D721Med (cell line): ENCODE results near the gene KRT86.
"Not testable (repeated sequence)": the region's sequence is repeated elsewhere in the genome, so short reads cannot be mapped to it uniquely, and the experiment has no call there.

Source experiments
- DNase-seq: peaks from one replicate; pipeline ENCODE4 v3.0.0; 2011; ENCODE audit warnings: low spot score; ENCODE audit not compliant: insufficient read length
- FAIRE-seq: peaks from 2 replicates; lab custom pipeline; 2011; peaks lifted over from hg19 to GRCh38; lab: Jason Lieb, UNC
- TF ChIP-seq, protein P1 (sequence below): IDR thresholded peaks from 2 replicates; pipeline ENCODE4 v1.5.1; 2012; ENCODE audit warnings: mild to moderate bottlenecking, control low read depth; ENCODE audit not compliant: insufficient read depth; ENCODE audit errors: missing control alignments

The KRT86 gene

DNA sequence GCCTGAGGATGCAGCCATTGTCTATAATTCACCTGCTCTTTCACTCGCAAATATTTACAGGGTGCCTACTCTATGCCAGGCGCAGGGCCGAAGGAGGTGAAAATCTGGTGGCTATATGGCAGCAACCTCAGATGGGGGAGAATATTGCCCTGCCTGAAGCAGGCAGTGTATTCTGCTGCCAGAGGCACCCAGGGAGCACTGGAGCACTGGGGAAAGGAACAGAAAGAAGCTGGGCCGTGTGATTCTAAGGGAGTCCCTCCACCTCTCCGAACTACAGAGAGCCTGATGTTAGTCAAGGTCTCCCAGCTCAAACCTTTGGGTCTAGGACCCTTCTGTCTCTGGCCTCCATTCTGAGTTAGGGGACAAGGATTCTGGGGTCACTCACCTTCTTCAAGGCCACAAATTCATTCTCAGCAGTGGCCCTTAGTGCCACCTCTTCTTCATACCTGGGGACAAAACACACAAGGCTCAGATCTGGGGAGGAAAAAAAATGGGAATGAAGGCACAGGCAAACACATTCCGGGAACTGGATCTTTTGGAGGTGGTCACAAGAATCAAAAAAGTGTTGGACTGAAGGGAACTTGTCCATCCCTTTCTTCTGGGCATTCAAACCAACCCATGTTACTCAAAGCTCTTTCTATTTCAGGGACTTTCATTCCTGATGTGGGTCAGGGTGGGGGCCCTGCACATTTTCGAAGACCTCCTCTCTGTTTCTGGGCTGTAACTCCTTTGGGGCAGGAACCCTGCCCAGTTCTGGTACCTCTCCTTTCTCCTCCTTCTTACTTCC is 19.3 kb upstream of the KRT86 start:
- DNase-seq (no peak), FAIRE-seq (no peak)
- TF ChIP-seq, protein P1, sequence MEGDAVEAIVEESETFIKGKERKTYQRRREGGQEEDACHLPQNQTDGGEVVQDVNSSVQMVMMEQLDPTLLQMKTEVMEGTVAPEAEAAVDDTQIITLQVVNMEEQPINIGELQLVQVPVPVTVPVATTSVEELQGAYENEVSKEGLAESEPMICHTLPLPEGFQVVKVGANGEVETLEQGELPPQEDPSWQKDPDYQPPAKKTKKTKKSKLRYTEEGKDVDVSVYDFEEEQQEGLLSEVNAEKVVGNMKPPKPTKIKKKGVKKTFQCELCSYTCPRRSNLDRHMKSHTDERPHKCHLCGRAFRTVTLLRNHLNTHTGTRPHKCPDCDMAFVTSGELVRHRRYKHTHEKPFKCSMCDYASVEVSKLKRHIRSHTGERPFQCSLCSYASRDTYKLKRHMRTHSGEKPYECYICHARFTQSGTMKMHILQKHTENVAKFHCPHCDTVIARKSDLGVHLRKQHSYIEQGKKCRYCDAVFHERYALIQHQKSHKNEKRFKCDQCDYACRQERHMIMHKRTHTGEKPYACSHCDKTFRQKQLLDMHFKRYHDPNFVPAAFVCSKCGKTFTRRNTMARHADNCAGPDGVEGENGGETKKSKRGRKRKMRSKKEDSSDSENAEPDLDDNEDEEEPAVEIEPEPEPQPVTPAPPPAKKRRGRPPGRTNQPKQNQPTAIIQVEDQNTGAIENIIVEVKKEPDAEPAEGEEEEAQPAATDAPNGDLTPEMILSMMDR: no peak

DNA sequence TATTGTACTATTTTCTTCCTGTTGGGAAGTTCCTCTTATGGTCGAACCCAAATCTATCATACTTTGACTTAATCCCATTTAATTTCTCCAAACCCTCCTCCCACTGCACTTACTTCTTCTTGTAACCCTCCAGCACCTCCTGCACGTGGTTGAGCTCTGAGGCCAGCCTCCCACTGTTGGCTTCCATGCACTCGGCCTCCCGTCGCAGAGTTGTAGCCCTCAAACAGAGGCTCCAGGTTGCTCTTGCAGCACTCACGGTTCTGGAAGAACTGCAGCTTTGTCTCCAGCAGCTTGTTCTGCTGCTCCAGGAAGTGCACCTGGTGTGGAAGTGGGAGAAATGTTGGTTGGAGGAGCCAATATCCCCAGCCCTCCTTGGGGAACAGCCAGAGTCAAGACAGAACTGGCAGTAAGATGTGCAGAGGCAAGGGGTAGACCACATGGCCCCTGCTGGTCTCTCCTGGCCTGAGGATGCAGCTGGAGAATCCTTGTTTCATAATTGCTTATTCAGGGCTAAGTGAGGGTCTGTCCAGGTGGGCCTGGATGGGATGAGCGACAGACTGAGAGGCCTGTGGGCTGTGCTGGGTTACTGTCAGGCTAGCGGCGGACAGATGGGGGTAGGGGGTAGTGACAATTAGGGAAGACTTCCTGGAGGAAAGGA is 18.4 kb upstream of the KRT86 start:
- TF ChIP-seq, protein P1: no peak
- no peak for FAIRE-seq
- no peak for DNase-seq

DNA sequence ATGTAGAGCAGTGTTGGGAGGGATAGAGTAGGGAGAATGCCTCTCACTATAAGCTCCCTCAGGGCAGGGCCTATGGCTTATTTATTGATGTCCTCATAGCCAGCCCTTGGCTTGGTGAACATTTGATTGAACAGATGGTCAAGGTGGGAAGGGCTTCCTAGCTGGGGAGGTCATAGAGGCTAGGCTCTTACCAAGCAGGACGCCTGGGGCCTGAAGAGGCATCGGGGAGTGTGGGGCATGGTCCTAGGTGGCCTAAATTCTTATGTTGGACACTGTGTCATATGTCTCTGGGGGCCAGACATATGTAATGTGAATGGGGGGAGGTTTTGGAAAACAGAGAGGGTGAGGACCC is 17.9 kb upstream of the KRT86 start:
- DNase-seq (no peak), FAIRE-seq (no peak)
- TF ChIP-seq, protein P1: no peak

DNA sequence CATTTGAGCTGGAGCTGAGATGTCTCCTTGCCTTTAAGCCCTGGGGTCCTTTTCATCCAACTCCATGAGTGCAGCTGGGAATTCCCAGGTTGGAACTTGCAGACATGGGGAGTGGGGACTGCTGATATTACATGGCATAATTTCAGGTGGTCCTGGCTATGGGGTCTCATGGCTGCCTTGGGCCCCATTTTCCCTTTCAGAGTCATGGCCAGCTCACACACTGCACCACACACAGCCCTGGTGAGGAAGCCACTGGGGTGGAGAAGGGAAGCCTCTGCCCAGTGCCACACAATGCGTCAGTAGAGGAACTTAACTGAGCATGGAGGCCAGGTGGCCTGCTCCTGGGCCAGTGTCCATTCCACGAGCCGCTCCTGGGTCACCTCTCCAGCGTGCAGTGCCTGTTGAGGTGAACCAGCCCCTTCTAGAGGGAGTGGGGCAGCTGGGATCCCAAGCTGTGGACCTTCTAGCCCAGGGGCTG is 17.3 kb upstream of the KRT86 start:
- TF ChIP-seq, protein P1: no peak
- FAIRE-seq (no peak), DNase-seq (no peak)

DNA sequence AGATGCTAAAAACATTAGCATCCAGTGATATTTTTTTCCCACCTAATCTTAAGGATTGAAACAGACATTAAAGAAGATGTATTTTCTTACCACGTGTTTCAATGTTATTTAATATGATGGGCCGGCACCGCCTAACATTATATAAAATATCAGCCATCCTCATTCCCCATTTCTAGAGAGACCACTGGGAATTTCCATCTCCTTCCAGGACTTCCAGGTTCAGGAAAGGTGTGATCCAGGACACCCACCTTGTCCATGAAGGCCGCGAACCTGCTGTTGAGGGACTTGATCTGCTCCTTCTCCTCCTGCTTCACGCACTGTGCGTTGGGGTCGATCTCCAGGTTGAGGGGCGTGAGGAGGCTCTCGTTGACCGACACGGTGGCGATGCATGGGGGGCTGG is 16.5 kb upstream of the KRT86 start:
- DNase-seq, FAIRE-seq: not testable (repeated sequence)

DNA sequence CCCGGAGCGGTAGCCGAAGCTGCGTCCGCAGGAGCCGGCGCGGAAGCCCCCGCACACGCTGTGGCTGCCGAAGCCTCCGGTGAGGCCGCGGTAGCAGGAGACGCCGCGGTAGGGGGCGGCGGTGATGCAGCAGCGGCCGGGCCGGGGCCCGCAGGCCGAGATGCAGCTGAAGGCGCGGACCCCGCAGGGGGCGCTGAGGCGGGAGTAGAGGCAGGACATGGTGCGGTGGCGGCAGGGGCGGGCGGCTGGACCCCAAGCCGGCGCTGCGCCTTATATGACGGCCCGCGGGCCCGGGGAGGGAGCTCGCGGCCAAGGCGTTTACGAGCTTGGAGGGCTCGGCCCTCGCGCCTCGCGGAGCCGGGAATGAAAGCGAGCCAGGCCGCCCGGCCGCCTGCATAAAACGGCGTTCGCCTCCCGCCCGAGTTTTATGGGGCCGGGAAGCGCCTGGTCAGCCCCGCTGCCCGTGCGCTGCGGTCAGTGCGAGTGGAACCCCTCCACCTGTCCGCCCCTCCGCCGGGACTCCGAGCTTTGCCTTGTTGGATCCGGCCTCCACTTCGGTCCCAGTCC is 16.0 kb upstream of the KRT86 start:
- TF ChIP-seq, protein P1: no peak
- no peak for DNase-seq
- FAIRE-seq: no peak

DNA sequence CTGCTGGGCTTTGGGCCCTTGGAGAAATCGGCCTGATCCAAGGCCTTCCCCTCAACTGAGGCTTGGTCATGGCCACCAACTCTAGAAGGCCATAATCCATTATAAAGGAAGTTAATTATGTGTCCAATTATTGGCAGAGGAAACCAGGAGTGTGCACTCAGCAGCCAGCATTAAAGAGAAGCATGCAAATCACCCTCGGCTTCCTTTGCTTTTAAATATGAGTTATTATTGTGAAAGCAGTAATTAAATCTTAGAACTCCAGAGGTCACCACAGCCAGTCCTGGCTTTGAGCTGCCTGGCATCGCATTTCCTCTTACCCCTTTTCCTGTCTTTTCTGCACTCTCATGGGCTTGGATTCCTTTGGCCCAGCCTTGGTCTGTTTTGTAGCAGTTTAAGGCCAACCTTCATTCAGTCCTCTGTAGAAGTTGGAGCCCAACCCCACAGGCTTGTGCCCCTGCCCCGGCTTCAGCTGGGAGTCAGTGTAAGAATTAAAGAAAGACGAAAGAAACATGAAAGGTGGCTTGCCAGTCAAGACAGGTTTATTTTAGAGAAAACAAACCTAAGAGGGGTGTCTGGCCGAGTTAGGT is 14.7 kb upstream of the KRT86 start:
- no peak for FAIRE-seq
- TF ChIP-seq, protein P1: no peak
- DNase-seq: no peak
